Neural progenitor cell (in vitro differentiated cells): ENCODE data around the gene ANGEL2. TPM values are rescaled to one million over a fixed set of nuclear protein-coding genes. Genes with fewer than 3 reads are reported as not detected.

Experiments
- DNase-seq: peaks from one replicate; pipeline ENCODE4 v3.0.0-alpha.2; 2016; ENCODE audit warnings: low spot score
- H2AFZ ChIP-seq: fragments of 200-600 bp; sonication (generic); replicated peaks from 2 replicates; pipeline ENCODE4 v1.6.1; 2016; ENCODE audit warnings: antibody characterized with exemption
- H3F3A ChIP-seq: fragments of 200-600 bp; sonication (generic); 2 replicates; pipeline ENCODE4 v1.6.1; 2016; ENCODE audit warnings: antibody characterized with exemption, low read depth
- H3K27ac ChIP-seq: fragments of 200-600 bp; sonication (generic); 2 replicates; pipeline ENCODE4 v1.5.1; 2016; ENCODE audit warnings: mild to moderate bottlenecking
- H3K27me3 ChIP-seq: fragments of 200-600 bp; sonication (generic); 2 replicates; pipeline ENCODE4 v1.6.1; 2016; ENCODE audit warnings: mild to moderate bottlenecking, moderate library complexity
- H3K36me3 ChIP-seq: fragments of 200-600 bp; sonication (generic); 2 replicates; pipeline ENCODE4 v1.5.1; 2016
- H3K4me1 ChIP-seq: fragments of 200-600 bp; sonication (generic); 2 replicates; pipeline ENCODE4 v1.6.1; 2016; ENCODE audit warnings: mixed run types
- H3K4me2 ChIP-seq: fragments of 200-600 bp; sonication (generic); 2 replicates; pipeline ENCODE4 v1.6.1; 2016
- H3K4me3 ChIP-seq: fragments of 200-600 bp; sonication (generic); 2 replicates; pipeline ENCODE4 v1.5.1; 2016
- H3K79me2 ChIP-seq: fragments of 200-600 bp; sonication (generic); 2 replicates; pipeline ENCODE4 v1.6.1; 2016; ENCODE audit warnings: low read depth
- H3K9ac ChIP-seq: fragments of 200-600 bp; sonication (generic); 2 replicates; pipeline ENCODE4 v1.6.1; 2016
- H3K9me3 ChIP-seq: fragments of 200-600 bp; sonication (generic); 2 replicates; pipeline ENCODE4 v1.5.1; 2016; ENCODE audit warnings: low read depth
- H4K20me1 ChIP-seq: fragments of 200-600 bp; sonication (generic); 2 replicates; pipeline ENCODE4 v1.6.1; 2016; ENCODE audit warnings: low read depth
- H3K27ac Mint-ChIP-seq: 3 replicates; pipeline ENCODE4 v1.8.0; 2021; ENCODE audit warnings: mixed read lengths
- H3K27me3 Mint-ChIP-seq: 2 replicates; pipeline ENCODE4 v1.8.0; 2022; ENCODE audit warnings: low read depth, mild to moderate bottlenecking, inconsistent platforms, moderate library complexity, mixed read lengths; ENCODE audit not compliant: insufficient read depth
- H3K36me3 Mint-ChIP-seq: 3 replicates; pipeline ENCODE4 v1.8.0; 2021; ENCODE audit warnings: mixed read lengths
- H3K4me1 Mint-ChIP-seq: 3 replicates; pipeline ENCODE4 v1.8.0; 2021; ENCODE audit warnings: mixed read lengths
- H3K4me3 Mint-ChIP-seq: 3 replicates; pipeline ENCODE4 v1.8.0; 2021; ENCODE audit warnings: mild to moderate bottlenecking, moderate library complexity, mixed read lengths
- H3K9me3 Mint-ChIP-seq: 3 replicates; pipeline ENCODE4 v1.8.0; 2020; ENCODE audit warnings: mixed read lengths
- EZH2 ChIP-seq: fragments of 200-600 bp; sonication (generic); IDR thresholded peaks from 2 replicates; pipeline ENCODE4 v1.6.1; 2017; ENCODE audit warnings: antibody characterized with exemption, mild to moderate bottlenecking, moderate library complexity
- EZH2phosphoT487 ChIP-seq: fragments of 200-600 bp; sonication (generic); IDR thresholded peaks from 2 replicates; pipeline ENCODE4 v1.6.1; 2017; ENCODE audit warnings: antibody characterized with exemption
- total RNA-seq: library from RNA; depleted of rRNA; stranded (reverse); fragments of >200 nt; gene quantifications from 2 replicates; pipeline ENCODE4 v1.2.3, GENCODE V29; 2015; ENCODE audit warnings: low replicate concordance
- TF ChIP-seq, protein P1 (sequence below): fragments of 200-600 bp; sonication (generic); IDR thresholded peaks from 2 replicates; pipeline ENCODE4 v1.5.1; 2017; ENCODE audit warnings: antibody characterized with exemption, mild to moderate bottlenecking

The ANGEL2 gene
- total RNA-seq, 1 donor from 2014 or later: 101 TPM

DNA sequence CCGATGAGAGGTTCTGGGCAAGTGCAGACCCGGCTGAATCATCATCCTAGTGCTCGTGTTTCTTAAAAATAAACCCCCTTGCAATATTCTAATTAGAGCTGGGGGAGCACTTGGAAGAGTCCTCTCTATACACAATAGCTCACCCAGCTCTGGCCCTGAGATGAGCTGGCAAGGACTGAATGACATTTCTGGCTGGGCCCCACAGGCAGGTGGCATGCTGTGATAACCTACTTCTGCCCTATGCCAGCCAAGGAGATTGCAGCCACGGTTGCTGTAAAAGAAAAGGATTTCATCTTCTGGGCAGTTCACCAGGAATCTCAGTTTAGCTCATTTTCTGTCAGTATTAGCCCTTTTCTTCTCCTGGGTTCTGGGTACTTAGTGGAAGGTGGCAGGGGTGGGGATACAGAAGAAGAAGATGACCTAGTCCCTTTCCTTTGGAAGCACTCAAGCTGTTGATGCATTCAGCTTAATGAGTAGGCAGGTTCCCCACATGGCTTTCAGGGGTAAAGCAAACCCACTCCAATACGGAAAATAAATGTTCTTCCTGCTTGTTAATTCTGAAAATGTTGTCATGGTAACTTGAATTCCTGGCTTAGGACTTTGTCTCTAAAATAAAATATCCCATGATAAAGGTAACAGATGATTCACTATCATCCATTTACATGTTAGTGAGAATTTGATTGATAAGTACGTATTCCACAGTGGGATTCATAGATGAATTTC, 33.1 kb downstream of the ANGEL2 start:
- H3K4me1 Mint-ChIP-seq: peaks cover 37% of the 10 kb centered on the region
- Histone ChIP-seq H3K4me3 (no peak overlapping the region), H3K9ac (no peak overlapping the region), H3K9me3 (no peaks in the 10 kb centered on the region), H3K79me2 (no peaks in the 10 kb centered on the region), H3K27ac (no peak overlapping the region), H3K4me1 (peaks cover 22% of the 10 kb centered on the region), H3K36me3 (no peaks in the 10 kb centered on the region), H3F3A (peaks cover 12% of the 10 kb centered on the region), H3K4me2 (no peak overlapping the region), H2AFZ (no peak overlapping the region), H4K20me1 (no peaks in the 10 kb centered on the region), H3K27me3 (no peaks in the 10 kb centered on the region)
- no peaks in the 10 kb centered on the region for H3K9me3 Mint-ChIP-seq
- DNase-seq: no peak
- H3K4me3 Mint-ChIP-seq: no peak overlapping the region
- peaks cover 2% of the 10 kb centered on the region for H3K27me3 Mint-ChIP-seq
- peaks cover 5% of the 10 kb centered on the region for H3K36me3 Mint-ChIP-seq
- H3K27ac Mint-ChIP-seq: no peak overlapping the region
- TF ChIP-seq EZH2phosphoT487 (no peak), EZH2 (no peak)
- TF ChIP-seq, protein P1, sequence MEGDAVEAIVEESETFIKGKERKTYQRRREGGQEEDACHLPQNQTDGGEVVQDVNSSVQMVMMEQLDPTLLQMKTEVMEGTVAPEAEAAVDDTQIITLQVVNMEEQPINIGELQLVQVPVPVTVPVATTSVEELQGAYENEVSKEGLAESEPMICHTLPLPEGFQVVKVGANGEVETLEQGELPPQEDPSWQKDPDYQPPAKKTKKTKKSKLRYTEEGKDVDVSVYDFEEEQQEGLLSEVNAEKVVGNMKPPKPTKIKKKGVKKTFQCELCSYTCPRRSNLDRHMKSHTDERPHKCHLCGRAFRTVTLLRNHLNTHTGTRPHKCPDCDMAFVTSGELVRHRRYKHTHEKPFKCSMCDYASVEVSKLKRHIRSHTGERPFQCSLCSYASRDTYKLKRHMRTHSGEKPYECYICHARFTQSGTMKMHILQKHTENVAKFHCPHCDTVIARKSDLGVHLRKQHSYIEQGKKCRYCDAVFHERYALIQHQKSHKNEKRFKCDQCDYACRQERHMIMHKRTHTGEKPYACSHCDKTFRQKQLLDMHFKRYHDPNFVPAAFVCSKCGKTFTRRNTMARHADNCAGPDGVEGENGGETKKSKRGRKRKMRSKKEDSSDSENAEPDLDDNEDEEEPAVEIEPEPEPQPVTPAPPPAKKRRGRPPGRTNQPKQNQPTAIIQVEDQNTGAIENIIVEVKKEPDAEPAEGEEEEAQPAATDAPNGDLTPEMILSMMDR: no peak

DNA sequence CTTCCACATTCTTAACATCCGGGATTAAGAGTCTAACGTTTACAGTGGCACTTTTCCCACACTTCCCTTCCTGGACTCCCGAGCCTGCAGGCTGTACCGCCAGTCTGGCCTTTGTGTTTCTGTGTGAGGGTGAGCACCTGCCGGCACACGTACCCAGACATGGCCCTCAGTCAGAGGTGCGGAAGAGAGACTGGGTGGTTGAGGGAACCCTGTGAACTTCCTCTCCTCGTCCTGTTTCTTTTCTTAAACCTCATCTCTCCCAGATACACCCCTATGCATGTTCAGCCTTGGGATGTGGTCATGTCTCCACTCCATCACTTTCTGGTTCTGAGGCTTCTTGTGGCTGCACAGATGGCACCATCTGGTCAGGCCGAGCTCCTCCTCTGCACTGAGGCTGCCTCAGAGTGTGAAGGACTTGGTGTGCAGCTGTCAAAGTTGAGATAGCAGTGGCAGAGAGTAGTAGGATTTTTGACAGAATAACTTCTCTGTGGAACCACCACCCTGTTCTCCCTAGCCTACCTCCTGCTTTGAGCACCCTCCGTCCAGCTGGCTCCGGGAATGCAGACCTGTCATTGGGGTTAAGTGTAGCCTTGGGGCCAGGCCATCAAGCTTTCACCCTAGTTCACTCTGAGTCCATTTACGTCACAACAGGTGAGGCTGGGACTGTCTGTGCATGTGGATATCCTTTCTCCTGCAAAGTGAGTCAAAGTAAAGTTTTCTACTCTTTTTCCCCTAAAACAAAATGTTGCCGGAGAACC, 33.9 kb downstream of the ANGEL2 start:
- no peak overlapping the region for H3K9ac ChIP-seq
- no peak overlapping the region for H3K27ac ChIP-seq
- H2AFZ ChIP-seq: no peak overlapping the region
- DNase-seq: no peak
- Mint-ChIP-seq H3K4me1 (peaks cover 37% of the 10 kb centered on the region), H3K27me3 (peaks cover 2% of the 10 kb centered on the region), H3K9me3 (no peaks in the 10 kb centered on the region), H3K36me3 (peaks cover 5% of the 10 kb centered on the region), H3K4me3 (no peak overlapping the region), H3K27ac (peak overlapping the region; percentile 91)
- no peak overlapping the region for H3K4me2 ChIP-seq
- TF ChIP-seq EZH2 (no peak), EZH2phosphoT487 (no peak)
- TF ChIP-seq, protein P1: no peak
- no peaks in the 10 kb centered on the region for H3K9me3 ChIP-seq
- no peaks in the 10 kb centered on the region for H4K20me1 ChIP-seq
- no peaks in the 10 kb centered on the region for H3K36me3 ChIP-seq
- no peaks in the 10 kb centered on the region for H3K79me2 ChIP-seq
- H3K27me3 ChIP-seq: no peaks in the 10 kb centered on the region
- H3F3A ChIP-seq: peaks cover 12% of the 10 kb centered on the region
- peaks cover 22% of the 10 kb centered on the region for H3K4me1 ChIP-seq
- no peak overlapping the region for H3K4me3 ChIP-seq

- H3K4me1 ChIP-seq: peaks cover 22% of the 10 kb centered on the region
Observed at GRCh38 chr1:212981025-212981495, 34.6 kb downstream of the ANGEL2 start.

More at GRCh38 chr1:212981025-212981495, 34.6 kb downstream of the ANGEL2 start:
- no peak overlapping the region for H3K4me3 Mint-ChIP-seq
- H3K27ac ChIP-seq: peak overlapping the region; percentile 7
- H3K27me3 ChIP-seq: no peaks in the 10 kb centered on the region
- no peaks in the 10 kb centered on the region for H3K79me2 ChIP-seq
- no peak overlapping the region for H3K27ac Mint-ChIP-seq
- H3K9me3 ChIP-seq: no peaks in the 10 kb centered on the region
- no peak overlapping the region for H3K9ac ChIP-seq
- H3K36me3 Mint-ChIP-seq: peaks cover 8% of the 10 kb centered on the region
- H3K4me2 ChIP-seq: peak overlapping the region; percentile 50
- peaks cover 2% of the 10 kb centered on the region for H3K27me3 Mint-ChIP-seq
- H3K36me3 ChIP-seq: no peaks in the 10 kb centered on the region
- H3K4me1 Mint-ChIP-seq: peaks cover 40% of the 10 kb centered on the region
- H2AFZ ChIP-seq: no peak overlapping the region
- H3K9me3 Mint-ChIP-seq: no peaks in the 10 kb centered on the region
- TF ChIP-seq EZH2 (no peak), EZH2phosphoT487 (no peak)
- TF ChIP-seq, protein P1: no peak
- peaks cover 12% of the 10 kb centered on the region for H3F3A ChIP-seq
- no peak overlapping the region for H3K4me3 ChIP-seq
- H4K20me1 ChIP-seq: no peaks in the 10 kb centered on the region
- DNase-seq: no peak
